HL-60 (cell line): Measurements from ENCODE around the gene SMR3A.

Source experiments
- CTCF ChIP-seq: IDR thresholded peaks from one replicate; pipeline ENCODE4 v1.5.1; 2011; ENCODE audit warnings: low read length, control low read depth, inconsistent platforms; ENCODE audit not compliant: insufficient read depth
- POLR2AphosphoS5 ChIP-seq: IDR thresholded peaks from 2 replicates; pipeline ENCODE4 v1.6.1; 2012; ENCODE audit warnings: low read depth
- TF ChIP-seq, protein P1 (sequence below): IDR thresholded peaks from 2 replicates; pipeline ENCODE4 v1.6.1; 2012; ENCODE audit warnings: low read depth; ENCODE audit not compliant: insufficient replicate concordance

DNA sequence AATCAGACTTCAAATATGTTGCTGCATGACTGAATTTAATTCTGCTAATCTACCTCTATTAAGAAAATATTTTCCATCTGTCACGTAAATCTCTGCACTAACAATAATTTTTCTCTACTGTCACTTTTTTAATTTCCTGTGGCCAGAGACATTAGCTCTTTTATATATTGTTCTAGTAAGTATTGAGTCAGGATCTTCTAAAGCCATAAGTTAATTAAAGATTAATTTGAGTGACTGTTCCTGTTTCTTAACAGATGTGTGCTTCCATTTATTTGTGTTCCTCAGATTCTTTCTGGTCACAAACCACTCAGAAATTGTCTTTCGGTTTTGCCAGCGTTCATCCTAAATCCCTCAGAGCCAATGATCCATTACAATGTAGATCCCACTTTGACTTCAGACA lies 20.0 kb downstream of the SMR3A start:
- no peak for TF ChIP-seq CTCF
- TF ChIP-seq, protein P1, sequence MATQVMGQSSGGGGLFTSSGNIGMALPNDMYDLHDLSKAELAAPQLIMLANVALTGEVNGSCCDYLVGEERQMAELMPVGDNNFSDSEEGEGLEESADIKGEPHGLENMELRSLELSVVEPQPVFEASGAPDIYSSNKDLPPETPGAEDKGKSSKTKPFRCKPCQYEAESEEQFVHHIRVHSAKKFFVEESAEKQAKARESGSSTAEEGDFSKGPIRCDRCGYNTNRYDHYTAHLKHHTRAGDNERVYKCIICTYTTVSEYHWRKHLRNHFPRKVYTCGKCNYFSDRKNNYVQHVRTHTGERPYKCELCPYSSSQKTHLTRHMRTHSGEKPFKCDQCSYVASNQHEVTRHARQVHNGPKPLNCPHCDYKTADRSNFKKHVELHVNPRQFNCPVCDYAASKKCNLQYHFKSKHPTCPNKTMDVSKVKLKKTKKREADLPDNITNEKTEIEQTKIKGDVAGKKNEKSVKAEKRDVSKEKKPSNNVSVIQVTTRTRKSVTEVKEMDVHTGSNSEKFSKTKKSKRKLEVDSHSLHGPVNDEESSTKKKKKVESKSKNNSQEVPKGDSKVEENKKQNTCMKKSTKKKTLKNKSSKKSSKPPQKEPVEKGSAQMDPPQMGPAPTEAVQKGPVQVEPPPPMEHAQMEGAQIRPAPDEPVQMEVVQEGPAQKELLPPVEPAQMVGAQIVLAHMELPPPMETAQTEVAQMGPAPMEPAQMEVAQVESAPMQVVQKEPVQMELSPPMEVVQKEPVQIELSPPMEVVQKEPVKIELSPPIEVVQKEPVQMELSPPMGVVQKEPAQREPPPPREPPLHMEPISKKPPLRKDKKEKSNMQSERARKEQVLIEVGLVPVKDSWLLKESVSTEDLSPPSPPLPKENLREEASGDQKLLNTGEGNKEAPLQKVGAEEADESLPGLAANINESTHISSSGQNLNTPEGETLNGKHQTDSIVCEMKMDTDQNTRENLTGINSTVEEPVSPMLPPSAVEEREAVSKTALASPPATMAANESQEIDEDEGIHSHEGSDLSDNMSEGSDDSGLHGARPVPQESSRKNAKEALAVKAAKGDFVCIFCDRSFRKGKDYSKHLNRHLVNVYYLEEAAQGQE, result no peak
- TF ChIP-seq POLR2AphosphoS5, result no peak
